Mesenchymal stem cell (in vitro differentiated cells and primary cell): ENCODE results near the gene WDR18.

Experiments used
- DNase-seq: peaks from one replicate; pipeline ENCODE4 v3.0.0-alpha.2; 2013
- H2AFZ ChIP-seq: one replicate; pipeline ENCODE4 v1.6.1; 2013; ENCODE audit warnings: low read depth, mild to moderate bottlenecking, control low read depth, inconsistent platforms, low read length, moderate library complexity
- H2AK5ac ChIP-seq: 2 replicates; pipeline ENCODE4 v1.6.1; 2013; ENCODE audit warnings: low read length, moderate library complexity, mild to moderate bottlenecking, inconsistent platforms; ENCODE audit not compliant: severe bottlenecking
- H2BK120ac ChIP-seq: one replicate; pipeline ENCODE4 v1.6.1; 2013; ENCODE audit warnings: low read depth, mild to moderate bottlenecking, inconsistent platforms, low read length, moderate library complexity
- H2BK12ac ChIP-seq, 2 experiments: one replicate each; pipeline ENCODE4 v1.6.1; 2013; ENCODE audit warnings: inconsistent platforms in 2 of 2, low read length in 2 of 2, mild to moderate bottlenecking in 2 of 2, moderate library complexity in 2 of 2, control low read depth in 1 of 2
- H2BK15ac ChIP-seq: one replicate; pipeline ENCODE4 v1.6.1; 2013; ENCODE audit warnings: mild to moderate bottlenecking, low read depth, inconsistent platforms; ENCODE audit not compliant: poor library complexity, severe bottlenecking
- H2BK5ac ChIP-seq: 2 replicates; pipeline ENCODE4 v1.6.1; 2013; ENCODE audit warnings: low read depth, mild to moderate bottlenecking, low read length, control low read depth, inconsistent platforms; ENCODE audit not compliant: poor library complexity, severe bottlenecking
- H3K14ac ChIP-seq, 2 experiments: one replicate each; pipeline ENCODE4 v1.6.1; 2013; ENCODE audit warnings: inconsistent platforms in 2 of 2, low read length in 2 of 2, control low read depth in 1 of 2, mild to moderate bottlenecking in 1 of 2, moderate library complexity in 1 of 2
- H3K18ac ChIP-seq, 2 experiments: one replicate each; pipeline ENCODE4 v1.6.1; 2013; ENCODE audit warnings: inconsistent platforms in 2 of 2, low read length in 2 of 2, control low read depth in 1 of 2, low read depth in 1 of 2, mild to moderate bottlenecking in 1 of 2
- H3K23ac ChIP-seq, 2 experiments: one replicate each; pipeline ENCODE4 v1.6.1; 2013; ENCODE audit warnings: inconsistent platforms in 2 of 2, low read length in 2 of 2, mild to moderate bottlenecking in 2 of 2, moderate library complexity in 2 of 2, control low read depth in 1 of 2
- H3K27ac ChIP-seq: 2 replicates; pipeline ENCODE4 v1.5.1; 2013; ENCODE audit warnings: mild to moderate bottlenecking, moderate library complexity, low read length, control low read depth, inconsistent platforms; ENCODE audit not compliant: poor library complexity, severe bottlenecking
- H3K27me3 ChIP-seq, 2 experiments: 2 replicates each; pipeline versions ENCODE4 v1.6.1 to v1.7.0; 2013; ENCODE audit warnings: low read length in 2 of 2, mild to moderate bottlenecking in 2 of 2, moderate library complexity in 2 of 2, control low read depth in 1 of 2, inconsistent platforms in 1 of 2; ENCODE audit not compliant: control insufficient read depth in 1 of 2, insufficient read depth in 1 of 2
- H3K36me3 ChIP-seq, 2 experiments: 2 replicates each; pipeline versions ENCODE4 v1.6.1 to v1.7.0; 2013; ENCODE audit warnings: low read length in 2 of 2, control low read depth in 1 of 2, inconsistent platforms in 1 of 2, low read depth in 1 of 2, mild to moderate bottlenecking in 1 of 2; ENCODE audit not compliant: insufficient read depth in 2 of 2, control insufficient read depth in 1 of 2
- H3K4ac ChIP-seq, 2 experiments: one replicate each; pipeline ENCODE4 v1.6.1; 2013; ENCODE audit warnings: inconsistent platforms in 2 of 2, low read length in 2 of 2, mild to moderate bottlenecking in 2 of 2, moderate library complexity in 2 of 2, control low read depth in 1 of 2, low read depth in 1 of 2
- H3K4me1 ChIP-seq: 2 replicates; pipeline ENCODE4 v1.6.1; 2013; ENCODE audit warnings: low read depth, low read length, control low read depth; ENCODE audit not compliant: control insufficient read depth, insufficient read depth
- H3K4me2 ChIP-seq: 2 replicates; pipeline ENCODE4 v1.6.1; 2013; ENCODE audit warnings: low read length, mild to moderate bottlenecking, inconsistent platforms; ENCODE audit not compliant: poor library complexity, severe bottlenecking
- H3K4me3 ChIP-seq, 2 experiments: 2 replicates each; pipeline versions ENCODE4 v1.5.1 to v1.7.0; 2013; ENCODE audit warnings: low read length in 2 of 2, mild to moderate bottlenecking in 2 of 2, control low read depth in 1 of 2, low read depth in 1 of 2; ENCODE audit not compliant: insufficient read depth in 1 of 2
- H3K79me1 ChIP-seq: replicated peaks from 2 replicates; pipeline ENCODE4 v1.6.1; 2013; ENCODE audit warnings: mild to moderate bottlenecking, control low read depth, low read length, inconsistent platforms; ENCODE audit not compliant: poor library complexity, severe bottlenecking
- H3K9ac ChIP-seq: 2 replicates; pipeline ENCODE4 v1.7.0; 2013; ENCODE audit warnings: mild to moderate bottlenecking, low read length, moderate library complexity
- H3K9me3 ChIP-seq: 2 replicates; pipeline ENCODE4 v1.7.0; 2013; ENCODE audit warnings: mild to moderate bottlenecking, low read length; ENCODE audit not compliant: control insufficient read depth
- H4K8ac ChIP-seq: one replicate; pipeline ENCODE4 v1.6.1; 2013; ENCODE audit warnings: inconsistent platforms, mild to moderate bottlenecking, low read length, moderate library complexity
- H4K91ac ChIP-seq: one replicate; pipeline ENCODE4 v1.6.1; 2013; ENCODE audit warnings: mild to moderate bottlenecking, low read length, inconsistent platforms
- WGBS: methylation state at CpG from one replicate; pipeline ENCODE4 v1.1.7; 2013; ENCODE audit warnings: mixed read lengths; 5-methylcytosine and 5-hydroxymethylcytosine counted together

The WDR18 gene

GRCh38 chr19:1006711-1007398, 22.7 kb downstream of the WDR18 start:
- Histone ChIP-seq H3K27ac (no peak overlapping the region), H2BK15ac (no peak overlapping the region), H2BK12ac (no peak overlapping the region), H2AK5ac (no peak overlapping the region), H4K91ac (no peak overlapping the region), H3K9ac (no peak overlapping the region), H3K79me1 (peaks cover 10% of the 10 kb centered on the region), H3K4me1 (peaks cover 8% of the 10 kb centered on the region), H3K9me3 (no peaks in the 10 kb centered on the region), H3K4me3 (no peak overlapping the region), H3K14ac (no peak overlapping the region), H3K4me2 (no peak overlapping the region), H3K36me3 (peaks cover 14 to 56% of the 10 kb centered on the region in 2 experiments), H3K4ac (no peak overlapping the region), H2BK120ac (no peak overlapping the region), H3K18ac (no peak overlapping the region), H3K23ac (no peak overlapping the region), H2AFZ (no peak overlapping the region), H3K27me3 (peaks cover 3 to 25% of the 10 kb centered on the region in 2 experiments), H4K8ac (no peak overlapping the region), H2BK5ac (no peak overlapping the region)
- 95% methylated on average over 25 of the region's 27 CpGs for WGBS
- no peak for DNase-seq

DNA sequence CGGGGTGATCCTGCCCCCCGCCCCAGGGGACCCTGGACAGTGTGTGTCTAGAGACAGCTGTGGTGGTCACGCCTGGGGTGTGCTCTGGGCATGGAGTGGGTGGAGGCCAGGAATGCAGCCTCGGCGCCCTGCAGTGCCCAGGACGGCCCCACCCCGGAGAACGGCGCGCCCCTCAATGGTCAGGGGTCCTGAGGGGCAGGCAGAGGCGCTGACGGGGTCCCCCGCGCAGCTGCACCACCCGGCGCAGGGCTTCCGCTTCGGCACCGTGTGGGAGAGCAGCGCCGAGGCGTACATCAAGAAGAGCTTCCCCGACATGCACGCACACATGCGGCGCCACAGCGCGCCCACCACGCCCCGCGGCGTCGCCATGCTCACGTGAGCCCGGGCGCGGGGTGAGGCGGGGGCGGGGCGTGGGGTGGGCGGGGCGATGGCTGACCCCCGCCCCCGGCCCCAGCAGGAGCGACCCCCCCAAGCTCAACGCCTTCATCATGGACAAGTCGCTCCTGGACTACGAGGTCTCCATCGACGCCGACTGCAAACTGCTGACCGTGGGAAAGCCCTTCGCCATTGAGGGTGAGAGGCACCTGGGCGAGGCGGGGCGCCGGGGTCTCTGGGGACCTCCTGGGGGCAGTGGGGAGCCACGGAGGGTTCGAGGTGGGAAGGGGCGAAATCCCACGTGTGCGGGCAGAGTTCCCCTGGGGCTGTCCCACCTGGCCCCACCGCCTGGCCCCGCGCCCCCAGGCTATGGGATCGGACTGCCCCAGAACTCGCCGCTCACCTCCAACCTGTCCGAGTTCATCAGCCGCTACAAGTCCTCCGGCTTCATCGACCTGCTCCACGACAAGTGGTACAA, 23.5 kb downstream of the WDR18 start:
- Histone ChIP-seq H4K8ac (no peak overlapping the region), H3K4ac (no peak overlapping the region), H3K27ac (no peak overlapping the region), H3K4me2 (no peak overlapping the region), H2BK15ac (no peak overlapping the region), H3K79me1 (peaks cover 16% of the 10 kb centered on the region), H3K4me3 (no peak overlapping the region), H2BK120ac (no peak overlapping the region), H2AFZ (no peak overlapping the region), H2BK5ac (no peak overlapping the region), H3K9me3 (no peaks in the 10 kb centered on the region), H3K36me3 (peaks cover 14 to 63% of the 10 kb centered on the region in 2 experiments), H2AK5ac (no peak overlapping the region), H3K27me3 (peaks cover under 1 to 21% of the 10 kb centered on the region in 2 experiments), H3K4me1 (peaks cover 8% of the 10 kb centered on the region), H4K91ac (no peak overlapping the region), H3K14ac (no peak overlapping the region), H3K23ac (no peak overlapping the region), H3K18ac (no peak overlapping the region), H2BK12ac (no peak overlapping the region), H3K9ac (no peak overlapping the region)
- no peak for DNase-seq
- WGBS, result 96% methylated on average over 69 of the region's 73 CpGs

DNA sequence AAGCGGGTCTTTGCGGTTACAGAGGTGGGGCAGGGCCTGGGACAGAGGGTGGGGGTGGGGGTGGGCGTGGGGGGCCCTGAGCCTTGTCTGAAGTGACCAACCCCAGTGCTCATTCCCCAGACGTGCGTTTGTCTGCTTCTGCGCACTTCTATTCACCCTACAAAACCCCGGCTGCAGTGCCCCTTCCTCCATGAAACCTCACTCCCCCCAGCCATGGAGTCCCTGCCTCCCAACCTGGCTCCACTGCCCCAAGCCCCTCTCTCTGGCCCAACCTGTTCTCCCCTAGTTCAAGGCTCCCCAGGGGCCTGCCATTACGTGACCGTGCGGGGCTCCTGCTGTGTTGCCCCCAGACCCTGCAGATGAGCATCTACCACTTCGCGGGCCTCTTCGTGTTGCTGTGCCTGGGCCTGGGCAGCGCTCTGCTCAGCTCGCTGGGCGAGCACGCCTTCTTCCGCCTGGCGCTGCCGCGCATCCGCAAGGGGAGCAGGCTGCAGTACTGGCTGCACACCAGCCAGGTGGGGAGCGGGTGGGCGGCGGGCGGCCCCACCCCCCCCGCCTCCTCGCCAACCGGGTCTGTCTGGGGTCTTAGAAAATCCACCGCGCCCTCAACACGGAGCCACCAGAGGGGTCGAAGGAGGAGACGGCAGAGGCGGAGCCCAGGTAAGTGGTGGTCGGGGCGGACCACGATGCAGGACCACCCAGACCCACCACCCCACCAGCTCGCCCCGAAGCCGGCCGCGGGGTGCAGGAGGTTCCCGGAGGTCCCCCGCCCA, 24.3 kb downstream of the WDR18 start:
- Histone ChIP-seq H3K4me2 (no peak overlapping the region), H2BK12ac (no peak overlapping the region), H2BK15ac (no peak overlapping the region), H4K91ac (no peak overlapping the region), H2AK5ac (no peak overlapping the region), H3K9me3 (no peaks in the 10 kb centered on the region), H3K9ac (no peak overlapping the region), H3K36me3 (peaks cover 21 to 72% of the 10 kb centered on the region in 2 experiments), H3K4me1 (peaks cover 8% of the 10 kb centered on the region), H3K4ac (no peak overlapping the region), H3K18ac (no peak overlapping the region), H3K27ac (no peak overlapping the region), H2BK120ac (no peak overlapping the region), H3K27me3 (peaks cover 0 to 14% of the 10 kb centered on the region in 2 experiments), H4K8ac (no peak overlapping the region), H3K79me1 (peaks cover 19% of the 10 kb centered on the region), H2AFZ (no peak overlapping the region), H3K4me3 (no peak overlapping the region), H3K23ac (no peak overlapping the region), H3K14ac (no peak overlapping the region), H2BK5ac (no peak overlapping the region)
- DNase-seq, result no peak
- WGBS, result 97% methylated on average over 45 of the region's 45 CpGs
